HG02610 (cell line): Measurements from ENCODE around the gene SLC9A9.
A peak's percentile ranks its signal among the peaks of the same experiment; 100 is the strongest.
"Not testable (repeated sequence)": the region's sequence is repeated elsewhere in the genome, so short reads cannot be mapped to it uniquely, and the experiment has no call there.

Source experiments
- ATAC-seq: cut with Tn5 transposase; IDR thresholded peaks from one replicate; pipeline ENCODE4 v1.9.1; 2021; ENCODE audit warnings: mild to moderate bottlenecking, moderate library complexity; ENCODE audit not compliant: unreplicated experiment

The SLC9A9 gene

DNA sequence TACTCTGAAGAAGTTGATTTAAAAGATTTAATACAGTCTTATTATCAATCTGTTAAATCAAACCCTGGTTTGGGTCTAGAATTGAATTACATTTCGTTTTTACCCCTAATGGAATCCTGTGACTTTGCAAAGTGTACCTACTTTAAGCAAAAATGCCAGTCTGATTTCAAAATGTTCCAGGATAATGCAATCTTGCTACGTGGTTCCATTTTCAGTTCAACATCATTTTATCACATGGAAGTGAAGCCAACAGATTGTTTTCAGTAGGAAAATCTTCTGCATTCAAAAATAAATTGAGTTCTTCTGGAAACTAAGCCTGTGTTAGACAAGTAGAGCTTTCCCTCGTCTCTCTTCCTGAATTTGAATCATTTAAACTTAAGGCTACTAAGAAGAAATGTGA, 372.3 kb downstream of the SLC9A9 start:
- ATAC-seq = no peak

DNA sequence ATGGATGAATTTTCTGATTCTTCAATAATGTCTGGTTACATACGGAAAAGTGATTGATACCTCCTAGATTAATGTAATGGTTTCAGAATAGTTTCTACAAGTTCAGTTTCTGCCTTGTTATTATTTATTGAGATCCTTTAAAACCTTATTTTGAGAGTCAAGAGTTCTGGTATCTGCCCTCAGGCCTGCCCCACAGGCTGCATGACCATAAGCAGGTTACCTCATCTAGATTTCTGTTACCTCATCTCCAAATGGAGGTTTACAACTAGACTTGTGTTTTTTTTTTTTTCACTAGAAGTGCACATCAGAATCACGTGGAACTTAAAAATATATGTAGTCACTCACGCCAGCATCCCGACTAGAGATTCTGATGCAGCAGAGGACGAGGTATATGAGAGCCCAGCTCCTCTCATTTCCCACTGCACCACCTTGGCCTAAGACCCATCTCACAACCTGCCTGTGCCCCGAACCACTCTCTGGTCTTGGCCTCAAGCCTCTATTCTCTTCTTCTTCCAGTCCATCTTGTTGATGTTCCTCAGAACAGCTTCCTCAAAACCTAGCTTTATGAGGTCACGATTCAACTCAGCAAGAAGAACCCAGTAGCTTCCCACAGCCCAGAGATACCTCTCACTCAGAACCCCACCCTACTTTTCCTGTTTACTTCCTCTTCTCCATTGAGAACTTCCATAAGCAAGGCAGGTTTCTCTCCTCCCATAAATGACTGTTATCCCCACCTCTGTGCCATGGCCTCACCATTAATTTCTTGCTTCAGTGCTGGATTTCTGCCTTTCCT, 375.3 kb downstream of the SLC9A9 start:
- ATAC-seq = no peak

DNA sequence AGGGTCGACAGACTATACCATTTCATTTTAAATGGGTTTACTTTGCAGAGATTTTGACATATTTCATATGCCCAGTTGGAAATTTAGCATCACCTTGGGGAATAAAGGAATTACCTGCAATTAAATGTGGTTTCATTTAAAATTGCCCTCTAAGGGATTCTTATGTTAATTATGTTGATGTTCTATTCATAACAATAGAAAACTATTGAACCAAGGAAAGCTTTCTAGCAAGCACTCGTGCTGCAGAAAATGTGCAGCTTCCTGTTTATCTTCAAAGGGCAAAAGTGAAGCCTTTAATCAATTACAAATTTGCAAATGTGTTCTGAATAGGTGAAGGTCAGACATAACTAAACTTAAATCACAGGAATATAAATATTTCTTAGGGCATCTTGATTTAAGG, 376.6 kb downstream of the SLC9A9 start:
- no peak for ATAC-seq

DNA sequence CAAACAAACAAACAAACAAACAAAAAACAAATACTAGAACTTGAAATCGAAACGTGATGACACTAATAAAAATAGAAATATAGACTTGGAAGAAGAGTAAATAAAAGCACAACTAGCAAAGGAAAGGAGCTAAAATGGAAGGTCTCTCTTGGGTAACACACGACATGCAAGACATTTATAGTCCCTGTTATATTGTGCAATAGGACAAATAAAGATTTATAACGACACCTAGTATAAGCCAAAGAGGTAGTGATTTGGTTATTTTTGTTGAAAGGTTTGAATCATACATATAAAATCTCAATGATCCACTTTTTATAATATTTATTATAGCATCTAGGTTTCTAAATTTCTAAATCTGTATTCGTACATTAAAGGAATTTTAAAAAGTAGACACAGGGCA, 379.1 kb downstream of the SLC9A9 start:
- ATAC-seq = no peak

DNA sequence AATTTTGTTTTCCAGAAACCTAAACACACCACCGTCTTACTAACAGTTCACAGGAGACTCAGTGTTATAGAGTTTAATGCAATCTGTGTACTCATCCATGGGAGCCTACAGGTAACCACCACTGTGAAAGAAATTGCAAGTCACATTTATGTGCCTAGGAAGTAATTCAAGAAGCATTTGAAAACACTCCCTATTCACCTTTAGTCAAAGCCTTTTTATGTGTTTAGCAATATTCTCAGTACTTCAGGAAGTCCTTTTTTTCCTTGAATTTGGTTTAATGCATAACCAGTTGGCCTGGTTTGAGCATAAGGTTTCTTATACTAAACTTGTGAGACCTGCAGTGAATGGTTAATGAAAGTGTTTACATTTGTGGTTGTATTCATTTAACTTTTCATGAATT, 382.6 kb downstream of the SLC9A9 start:
- ATAC-seq = no peak

DNA sequence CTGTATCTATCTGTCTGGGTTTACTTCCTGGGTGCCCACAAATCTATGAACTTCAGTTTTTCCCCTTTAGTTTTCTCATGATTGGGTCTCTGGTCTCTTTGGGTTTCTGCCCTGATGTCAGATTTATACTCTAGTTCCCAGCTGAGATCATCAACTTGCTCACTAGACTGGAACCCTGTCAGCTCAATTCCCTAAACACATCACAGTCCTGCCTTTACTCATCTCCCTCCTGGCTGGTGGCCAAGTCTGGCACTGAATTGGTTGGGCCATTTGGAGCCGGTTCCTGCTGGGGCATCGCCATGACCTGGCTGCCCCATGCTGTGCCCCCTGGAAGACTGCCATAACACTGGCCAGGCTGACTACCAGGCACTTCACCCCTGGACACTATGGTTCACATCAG, 383.4 kb downstream of the SLC9A9 start:
- peak; percentile 87 for ATAC-seq

DNA sequence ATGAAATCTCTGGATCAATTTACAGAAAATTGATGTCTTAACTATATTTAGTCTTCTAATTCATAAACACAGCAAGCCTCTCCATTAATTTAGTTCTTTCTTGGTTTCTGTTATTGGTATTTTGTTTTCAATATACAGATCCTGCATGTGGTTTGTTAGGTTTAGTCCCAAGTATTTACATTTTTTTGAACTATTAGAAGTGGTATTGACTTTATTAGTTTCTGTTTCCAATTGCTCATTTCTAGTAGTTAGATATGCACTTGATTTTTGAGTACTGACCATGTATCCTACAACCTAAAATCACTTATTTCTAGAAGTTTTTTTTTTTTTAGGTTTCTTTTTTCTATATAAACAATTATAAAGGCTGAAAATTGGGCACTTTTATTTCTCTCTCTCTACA, 392.8 kb downstream of the SLC9A9 start:
- peak; percentile 51 for ATAC-seq

DNA sequence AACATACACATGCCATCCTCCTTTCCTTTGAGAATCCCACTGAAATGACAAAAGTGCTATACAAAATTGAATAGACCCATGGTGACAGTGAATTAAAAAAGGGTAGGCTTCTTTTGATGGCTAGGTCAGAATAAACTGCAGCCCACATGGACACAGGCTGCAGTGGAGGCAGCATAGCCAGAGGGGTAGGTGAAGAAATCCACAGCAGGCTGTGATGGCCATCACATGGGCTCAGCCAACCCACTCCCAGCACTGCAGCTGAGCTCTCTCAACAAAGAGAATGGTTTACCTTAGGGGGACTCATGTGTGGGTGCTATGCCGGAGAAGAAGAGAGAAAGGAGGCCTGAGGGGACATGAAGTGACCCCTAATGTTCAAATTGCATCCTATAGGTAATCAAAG, 397.6 kb downstream of the SLC9A9 start:
- no peak for ATAC-seq

DNA sequence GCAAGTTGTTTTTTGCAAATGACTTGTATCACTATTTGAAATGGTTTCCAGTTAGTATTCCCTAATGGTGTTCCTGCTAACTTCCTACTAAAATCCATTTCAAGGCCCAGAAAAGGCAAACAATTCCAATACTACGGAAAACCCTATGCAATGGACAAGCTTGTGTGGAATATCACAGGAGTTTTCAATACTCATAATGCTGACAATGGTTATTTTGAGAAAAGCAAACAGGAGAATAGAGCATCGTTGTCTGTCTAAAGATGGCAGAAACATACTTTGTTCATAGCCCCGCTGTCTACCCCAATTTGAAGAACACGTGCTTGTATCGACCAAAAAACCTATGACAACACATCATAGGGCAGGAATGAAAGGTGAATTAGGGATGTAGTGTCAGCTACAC, 400.8 kb downstream of the SLC9A9 start:
- ATAC-seq = no peak

DNA sequence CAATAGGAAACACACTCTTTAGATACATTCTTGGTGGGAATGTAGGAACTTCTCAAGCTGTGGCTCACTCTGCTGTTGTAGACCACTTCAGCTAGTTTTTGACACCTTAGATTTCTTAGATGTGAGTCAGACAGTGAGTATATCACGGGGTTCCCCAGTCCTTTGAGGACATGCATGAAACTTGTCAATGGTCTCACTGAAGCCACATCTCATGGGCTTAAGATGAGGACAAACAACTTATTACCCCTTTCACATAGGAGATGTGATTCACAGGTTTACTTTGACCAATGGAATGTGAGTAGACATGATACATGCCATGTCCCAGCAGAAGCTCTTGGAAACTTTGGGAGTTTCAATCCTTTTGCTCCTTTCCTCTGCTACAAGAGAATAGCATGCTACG, 403.1 kb downstream of the SLC9A9 start:
- peak; percentile 96 for ATAC-seq

DNA sequence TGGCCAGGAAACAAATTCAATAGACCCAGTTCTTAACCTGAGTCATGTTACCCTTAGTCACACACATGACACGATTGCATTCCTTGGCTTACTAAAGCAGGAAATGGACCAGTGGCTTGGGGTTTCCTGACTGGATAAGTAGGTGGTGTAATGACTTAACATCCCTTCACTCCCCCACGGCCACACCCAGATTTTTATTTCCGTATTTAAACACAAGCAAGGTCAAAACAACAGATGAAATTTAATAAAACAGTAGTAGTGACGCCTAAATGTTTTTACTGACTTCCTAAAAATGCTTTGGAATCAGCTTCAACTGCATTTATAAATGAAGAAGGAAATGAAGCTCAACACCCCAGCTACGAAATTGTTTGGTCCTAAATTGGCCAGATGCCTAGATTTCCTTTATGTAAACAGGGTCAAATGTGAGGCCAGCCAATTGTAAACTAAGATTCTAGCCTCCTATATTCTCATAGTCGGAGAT, 404.4 kb downstream of the SLC9A9 start:
- peak; percentile 54 for ATAC-seq

DNA sequence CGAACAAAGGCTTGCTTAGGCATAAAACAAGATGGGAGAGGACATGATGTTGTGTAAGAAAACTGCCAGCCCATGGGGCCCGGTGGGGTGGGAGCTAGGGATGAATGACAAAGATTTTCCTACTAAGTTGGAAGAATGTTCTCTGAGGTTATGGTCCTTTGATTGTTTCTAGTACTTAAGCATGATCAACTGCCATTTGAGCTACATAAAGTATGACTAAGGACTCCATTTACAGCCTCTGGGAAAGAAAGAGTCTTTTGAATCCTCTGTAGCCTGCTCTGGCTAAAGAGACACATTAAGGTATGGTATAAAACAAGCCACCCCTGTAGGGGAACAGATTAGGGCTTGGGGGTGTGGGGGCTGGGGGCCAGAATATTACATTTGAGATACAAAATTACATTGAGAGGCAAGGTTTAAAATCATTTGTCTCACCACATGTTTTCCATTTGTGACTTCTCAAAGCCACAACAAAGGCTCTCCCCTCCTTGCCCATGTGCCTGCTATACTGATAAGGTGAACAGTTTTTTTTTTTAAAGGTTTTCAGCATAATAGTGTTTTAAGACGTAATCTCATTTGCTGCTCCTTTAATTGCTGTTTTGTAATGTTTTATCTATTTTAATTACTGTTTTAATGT, 405.3 kb downstream of the SLC9A9 start:
- no peak for ATAC-seq

DNA sequence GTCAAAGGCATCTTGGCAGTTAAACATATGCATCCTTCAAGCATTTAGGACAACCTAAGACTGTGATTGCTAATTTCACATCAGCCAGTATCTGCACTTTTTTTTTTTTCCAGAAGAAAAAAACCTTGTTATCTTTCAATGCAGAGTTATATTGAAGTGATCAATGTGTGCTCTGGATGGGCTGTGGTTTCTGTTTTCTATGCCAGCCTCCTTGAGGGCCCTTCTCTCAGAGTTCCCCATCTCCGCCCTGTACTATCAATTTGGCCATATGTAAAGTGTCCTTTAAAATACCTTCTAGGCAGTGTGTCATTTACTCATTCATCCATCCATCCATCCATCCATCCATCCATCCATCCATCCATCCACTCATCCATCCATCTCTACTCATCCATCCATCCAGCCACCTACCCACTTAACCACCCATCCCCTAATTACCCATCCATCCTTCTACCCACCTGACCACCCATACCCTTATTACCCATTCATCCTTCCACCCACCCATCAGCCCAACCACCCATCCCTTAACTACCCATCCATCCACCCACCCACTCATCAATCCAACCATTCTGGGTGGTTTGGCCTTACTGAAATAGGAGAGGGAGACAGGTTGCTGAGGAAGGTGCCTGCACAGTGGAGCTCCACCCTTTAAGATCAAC, 406.6 kb downstream of the SLC9A9 start:
- no peak for ATAC-seq

DNA sequence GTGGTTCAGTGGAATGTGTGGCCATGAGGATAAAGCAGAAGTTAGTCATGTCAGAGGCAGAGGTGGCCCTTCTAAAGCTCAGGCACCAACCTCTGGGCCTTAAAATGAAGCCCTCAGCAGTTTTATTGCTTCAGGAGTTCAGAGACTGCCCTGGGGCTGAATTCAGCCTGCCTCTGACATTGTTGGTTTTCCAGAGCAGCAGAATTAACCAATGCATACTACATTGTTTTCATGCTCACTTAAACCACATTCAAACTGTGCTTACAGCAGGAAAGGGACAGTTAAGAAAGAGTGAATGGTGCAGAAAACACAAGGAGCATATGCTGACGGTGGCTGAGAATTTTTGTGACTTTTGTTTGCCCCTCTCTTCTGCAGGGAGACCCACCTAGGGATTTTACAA, 408.5 kb downstream of the SLC9A9 start:
- ATAC-seq = no peak

DNA sequence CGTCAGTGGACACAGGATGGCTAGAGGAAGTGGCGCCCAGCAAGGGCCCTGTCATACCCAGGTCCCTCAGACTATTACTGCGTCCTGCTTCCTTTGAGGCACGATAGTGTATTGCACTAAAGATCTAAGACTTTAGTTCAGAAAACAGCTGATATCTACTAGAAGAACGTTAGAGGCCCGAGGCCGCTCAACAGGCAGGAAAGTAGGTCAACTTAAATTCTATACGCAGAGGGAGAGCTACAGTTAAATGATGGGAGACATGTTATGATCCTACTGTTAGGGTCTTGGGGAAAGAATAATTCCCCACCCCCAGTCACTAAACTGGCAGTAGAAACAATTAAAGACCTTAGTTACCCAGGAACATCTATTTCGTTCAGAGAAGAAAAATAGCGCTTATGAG, 410.9 kb downstream of the SLC9A9 start:
- ATAC-seq = no peak

DNA sequence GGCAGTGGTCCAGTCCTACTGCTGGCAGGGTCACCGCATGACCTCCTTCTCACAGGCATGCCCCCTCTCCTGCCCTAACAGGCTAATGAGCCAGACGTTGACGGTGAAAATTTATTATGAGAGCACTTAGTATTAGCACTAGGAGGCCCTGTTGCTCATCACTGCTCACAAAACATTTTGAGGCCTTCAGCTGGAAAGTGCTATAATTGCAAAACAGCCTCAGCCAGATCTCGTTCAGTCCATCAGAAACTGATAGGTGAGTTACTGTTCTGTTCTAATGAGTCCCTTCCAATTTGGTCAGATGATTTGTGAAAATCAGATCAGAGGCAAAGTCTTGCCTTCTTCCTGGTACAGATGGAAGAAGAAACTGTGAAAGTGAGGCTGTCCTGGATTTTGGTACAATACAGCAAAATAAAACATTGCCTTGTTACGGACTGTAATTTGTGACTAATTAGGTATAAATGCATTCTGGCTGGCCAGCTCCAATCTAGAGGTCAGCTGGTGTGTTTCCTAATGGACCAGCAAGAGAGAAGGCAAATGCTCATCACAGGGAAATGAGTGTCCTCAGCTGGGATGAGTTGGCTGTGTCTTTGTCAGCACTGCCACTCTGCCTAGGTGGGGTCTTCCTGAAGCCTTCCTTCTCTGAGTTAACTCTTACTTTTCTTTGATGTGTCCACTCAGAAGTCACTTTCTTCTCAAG, 411.9 kb downstream of the SLC9A9 start:
- ATAC-seq = no peak

DNA sequence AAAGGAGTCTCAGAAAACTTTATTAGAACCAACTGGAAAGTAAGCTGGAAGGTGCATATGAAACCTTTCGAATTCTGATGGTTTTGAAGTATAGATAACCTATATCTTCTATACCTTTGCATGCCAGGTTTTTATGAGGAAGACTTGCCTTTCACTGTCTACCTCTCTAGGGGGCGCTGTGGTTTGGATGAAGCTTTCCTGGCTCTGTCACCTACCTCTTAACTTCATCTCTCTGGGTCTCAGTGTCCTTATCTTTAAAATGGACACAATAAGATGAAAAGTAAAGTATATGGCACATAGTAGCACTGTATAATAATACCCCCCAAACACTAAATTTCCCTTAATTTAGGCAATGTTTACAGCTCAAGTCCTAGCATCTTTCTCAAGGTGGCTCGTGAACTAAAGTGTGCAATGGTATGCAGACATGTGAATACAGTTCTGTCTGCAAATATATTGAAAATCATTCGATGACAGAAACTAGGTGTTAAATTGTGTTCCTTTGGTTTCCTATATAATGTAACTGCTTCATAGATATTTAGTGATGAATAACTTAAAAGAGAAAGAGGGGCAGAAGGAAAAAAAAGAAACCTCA, 414.4 kb downstream of the SLC9A9 start:
- ATAC-seq = no peak

DNA sequence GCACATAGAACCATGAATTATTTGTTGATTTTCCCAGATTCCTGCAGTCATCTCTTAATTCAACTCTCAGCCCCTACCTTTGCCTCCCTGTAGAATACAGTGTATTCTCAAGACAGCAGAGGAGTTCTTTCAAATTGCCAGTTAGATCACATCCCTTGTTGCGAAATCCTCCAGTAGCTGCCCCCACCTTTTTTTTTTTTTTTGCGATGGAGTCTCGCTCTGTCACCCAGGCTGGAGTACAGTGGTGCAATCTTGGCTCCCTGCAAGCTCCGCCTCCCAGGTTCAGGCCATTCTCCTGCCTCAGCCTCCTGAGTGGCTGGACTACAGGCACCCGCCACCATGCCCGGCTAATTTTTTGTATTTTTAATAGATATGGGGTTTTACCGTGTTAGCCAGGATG, 417.0 kb downstream of the SLC9A9 start:
- not testable (repeated sequence) for ATAC-seq

DNA sequence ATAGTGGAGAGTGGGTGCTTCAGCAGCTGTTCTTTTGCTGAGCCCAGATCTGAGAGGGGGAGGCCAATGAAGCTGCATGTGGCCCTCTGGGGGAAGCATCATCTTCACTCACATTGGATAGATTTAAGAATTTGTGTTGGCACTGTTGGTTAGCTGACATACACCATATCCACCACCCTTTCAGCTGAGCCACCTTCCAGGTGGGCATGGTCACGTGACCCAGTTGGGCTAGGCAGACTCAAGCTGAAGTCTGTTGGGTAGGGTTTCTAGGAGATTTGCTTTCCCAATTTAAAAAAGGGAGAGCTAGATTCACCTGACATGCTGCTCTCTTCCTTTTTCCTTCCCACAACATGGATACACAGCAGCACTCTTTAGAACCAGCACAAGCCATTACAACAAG, 417.7 kb downstream of the SLC9A9 start:
- no peak for ATAC-seq

DNA sequence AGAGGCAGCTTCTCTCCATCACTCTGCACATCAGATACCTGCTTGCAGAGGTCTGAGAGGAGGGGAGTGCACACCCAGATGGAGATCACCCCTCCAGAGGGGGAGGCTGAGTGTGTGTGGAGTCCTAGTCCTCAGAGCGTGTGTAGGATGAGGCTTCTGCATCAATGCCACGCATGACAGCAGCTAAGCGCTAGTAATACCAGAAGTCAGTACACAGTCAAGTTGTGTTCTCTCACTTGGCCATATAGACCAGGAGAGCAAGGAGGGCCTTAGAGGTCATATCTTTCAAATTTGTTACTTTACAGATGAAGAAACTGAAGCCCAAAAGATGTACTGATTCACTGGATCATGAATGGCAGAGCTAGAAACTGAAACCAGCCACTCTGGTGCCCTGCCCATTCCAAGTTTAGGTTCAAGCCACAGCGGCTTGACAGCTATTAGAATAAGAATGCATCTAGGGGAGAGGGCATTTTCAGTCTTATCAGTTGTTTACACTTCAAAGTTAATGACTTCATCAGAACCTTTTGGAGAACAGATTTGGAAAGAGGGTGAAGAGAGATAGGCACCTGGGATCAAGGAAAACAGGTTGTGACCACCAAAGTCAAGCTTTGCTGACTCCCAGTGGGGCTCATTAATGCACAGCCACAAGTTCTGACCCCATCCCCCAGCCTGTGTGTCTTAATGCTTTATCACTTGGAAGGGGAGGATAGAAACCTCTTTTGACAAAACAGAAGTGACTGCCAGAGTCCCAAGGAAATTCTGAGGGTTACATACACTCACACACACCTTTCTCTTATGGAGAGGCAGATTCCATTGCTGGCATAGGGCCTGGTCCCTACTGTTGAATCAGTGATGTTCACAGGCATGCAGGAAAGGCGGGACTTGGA, 418.4 kb downstream of the SLC9A9 start:
- ATAC-seq = peak; percentile 51
